Activated CD4-positive, alpha-beta T cell treated with anti-CD3 and anti-CD28 coated beads, Interleukin-2, amount 10 ng/mL, durations not matched to agents 7 days and 5 days (primary cell): Measurements from ENCODE around the gene SRSF9. TPM values are rescaled to one million over a fixed set of nuclear protein-coding genes. Genes with fewer than 3 reads are reported as not detected.

Experiments used
- CTCF ChIA-PET: fragments of 350-600 bp; sonication (Branson Sonifier 250); formaldehyde crosslinking; loops from one replicate; lab custom pipeline; 2021; ENCODE audit warnings: antibody characterized with exemption; lab: Charles Lee
- POLR2A ChIA-PET: fragments of 350-600 bp; sonication (Branson Sonifier 250); formaldehyde crosslinking; loops from one replicate; lab custom pipeline; 2021; ENCODE audit warnings: antibody characterized with exemption; lab: Charles Lee
- DNase-seq: peaks from one replicate; pipeline ENCODE4 v3.0.0-alpha.2; 2020
- H3K27ac Mint-ChIP-seq: one replicate; pipeline ENCODE4 v1.8.0; 2021; ENCODE audit warnings: mild to moderate bottlenecking, moderate library complexity, mixed read lengths
- H3K27me3 Mint-ChIP-seq: one replicate; pipeline ENCODE4 v1.8.0; 2021; ENCODE audit warnings: mixed read lengths
- H3K36me3 Mint-ChIP-seq: one replicate; pipeline ENCODE4 v1.8.0; 2021; ENCODE audit warnings: low read depth, mixed read lengths
- H3K4me1 Mint-ChIP-seq: one replicate; pipeline ENCODE4 v1.8.0; 2021; ENCODE audit warnings: mixed read lengths
- H3K4me3 Mint-ChIP-seq: one replicate; pipeline ENCODE4 v1.8.0; 2021; ENCODE audit warnings: mild to moderate bottlenecking, moderate library complexity, mixed read lengths
- H3K9me3 Mint-ChIP-seq: one replicate; pipeline ENCODE4 v1.8.0; 2021; ENCODE audit warnings: mixed read lengths
- total RNA-seq, 2 experiments: library from RNA; stranded (reverse); gene quantifications; one replicate each; pipeline ENCODE4 v1.2.3, GENCODE V29; 2021

Gene SRSF9
- total RNA-seq, 2 experiments from 2014 or later: 145 to 159 TPM

DNA sequence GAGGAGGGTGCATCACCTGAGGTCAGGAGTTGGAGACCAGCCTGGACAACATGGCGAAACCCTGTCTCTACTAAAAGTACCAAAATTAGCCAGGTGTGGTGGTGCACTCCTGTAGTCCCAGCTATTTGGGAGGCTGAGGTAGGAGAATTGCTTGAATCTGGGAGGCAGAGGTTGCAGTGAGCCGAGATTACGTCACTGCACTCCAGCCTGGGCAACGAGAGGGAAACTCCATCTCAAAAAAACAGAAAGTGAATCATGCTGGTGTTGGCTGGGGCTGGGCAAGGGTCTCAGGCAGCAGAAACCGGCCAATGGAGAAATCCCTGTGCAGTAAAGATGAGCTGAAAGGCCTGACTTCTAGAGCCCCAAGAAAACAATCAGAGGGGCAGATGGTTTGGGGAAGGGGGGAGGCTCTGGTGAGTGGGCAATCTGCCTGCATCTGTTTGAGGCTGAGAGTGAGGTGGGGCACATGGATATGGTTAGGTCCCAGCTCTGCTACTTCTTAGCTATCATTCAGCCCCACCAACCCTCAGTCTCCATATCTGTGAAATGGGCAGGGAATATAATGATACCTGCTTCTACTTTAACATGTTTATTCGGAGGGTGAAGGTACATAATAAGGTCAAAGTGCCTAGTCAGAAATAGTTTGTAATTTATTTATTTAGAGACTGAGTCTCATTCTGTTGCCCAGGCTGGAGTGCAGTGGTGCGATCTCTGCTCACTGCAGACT lies 52.9 kb downstream of the SRSF9 start:
- POLR2A ChIA-PET: no interaction called here
- Mint-ChIP-seq H3K27me3 (no peaks in the 10 kb centered on the region), H3K4me3 (no peak overlapping the region), H3K9me3 (no peaks in the 10 kb centered on the region), H3K36me3 (no peaks in the 10 kb centered on the region), H3K4me1 (no peaks in the 10 kb centered on the region), H3K27ac (no peak overlapping the region)
- CTCF ChIA-PET: interaction anchor here (0.5 to 1.2 kb wide), 2 partner anchors 12 to 100 kb away, joined by 3 to 4 read pairs; no protein-coding TSS in a partner anchor
- DNase-seq: no peak

DNA sequence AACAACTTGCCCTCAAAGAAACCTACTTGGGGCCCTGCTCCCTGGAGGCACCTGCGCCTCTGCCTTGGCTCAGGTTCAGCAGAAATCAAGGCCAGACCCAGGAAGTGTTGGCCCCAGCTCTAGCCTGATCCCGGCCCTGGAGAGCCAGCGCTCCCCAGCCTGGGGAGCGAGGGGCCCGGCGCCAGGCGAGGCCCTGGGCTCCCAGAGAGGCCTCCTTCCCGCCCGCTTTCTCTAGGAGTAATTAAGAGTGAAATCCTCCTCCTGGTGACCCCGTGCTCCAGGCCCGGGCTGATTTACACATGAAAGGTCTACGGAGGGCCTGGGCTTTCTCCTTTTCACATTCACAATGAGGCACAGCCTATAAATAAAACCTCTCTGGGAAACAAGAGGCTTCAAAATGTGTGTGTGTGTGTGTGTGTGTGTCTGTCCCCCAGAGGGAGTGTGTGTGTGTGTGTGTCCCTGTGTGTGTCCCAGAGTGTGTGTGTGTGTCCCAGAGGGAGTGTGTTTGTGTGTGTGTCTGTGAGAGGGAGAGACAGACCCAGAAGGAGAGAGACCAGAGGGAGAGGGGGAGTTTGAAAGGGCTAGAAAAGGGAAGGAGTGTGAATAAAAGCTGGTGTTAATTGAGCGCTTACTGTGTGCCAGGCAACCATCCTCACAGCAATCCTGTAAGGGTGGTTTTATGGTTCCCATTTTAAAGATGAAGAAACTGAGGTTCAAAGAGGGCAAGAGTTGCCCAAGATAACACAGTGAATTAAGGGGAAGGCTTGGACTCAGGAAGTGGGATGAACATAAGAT lies 55.5 kb downstream of the SRSF9 start:
- CTCF ChIA-PET: no interaction called here
- no peak overlapping the region for H3K27ac Mint-ChIP-seq
- H3K27me3 Mint-ChIP-seq: no peaks in the 10 kb centered on the region
- POLR2A ChIA-PET: no interaction called here
- no peak for DNase-seq
- no peaks in the 10 kb centered on the region for H3K36me3 Mint-ChIP-seq
- no peaks in the 10 kb centered on the region for H3K4me1 Mint-ChIP-seq
- H3K9me3 Mint-ChIP-seq: no peaks in the 10 kb centered on the region
- no peak overlapping the region for H3K4me3 Mint-ChIP-seq

DNA sequence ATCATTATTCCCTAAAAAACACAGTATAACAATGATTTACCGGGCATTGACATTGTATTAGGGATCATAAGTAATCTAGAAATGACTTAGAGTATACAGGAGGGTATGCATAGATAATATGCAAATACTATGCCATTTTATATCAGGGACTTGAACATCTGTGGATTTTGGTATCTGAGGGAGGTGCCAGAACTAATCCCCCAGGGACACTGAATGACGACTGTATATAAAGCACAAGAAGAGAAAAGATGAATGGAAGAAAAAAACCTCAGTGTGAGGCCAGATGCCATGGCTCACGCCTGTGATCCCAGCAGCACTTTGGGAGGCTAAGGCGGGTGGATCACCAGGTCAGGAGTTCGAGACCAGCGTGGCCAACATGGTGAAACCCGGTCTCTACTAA lies 57.1 kb downstream of the SRSF9 start:
- no peaks in the 10 kb centered on the region for H3K9me3 Mint-ChIP-seq
- H3K4me3 Mint-ChIP-seq: no peak overlapping the region
- H3K4me1 Mint-ChIP-seq: no peaks in the 10 kb centered on the region
- H3K36me3 Mint-ChIP-seq: no peaks in the 10 kb centered on the region
- ChIA-PET POLR2A (no interaction called here), CTCF (no interaction called here)
- no peak overlapping the region for H3K27ac Mint-ChIP-seq
- DNase-seq: no peak
- no peaks in the 10 kb centered on the region for H3K27me3 Mint-ChIP-seq

Other genes with a start within 250 kb of the SRSF9 start
- gene PXN, start 204.0 kb downstream of the SRSF9 start, total RNA-seq: 100 to 1,000 TPM; 201 to 236 TPM
- 1,000 to 10,000 TPM; 1,162 to 3,350 TPM for gene RNU4-2, start 177.8 kb downstream of the SRSF9 start, total RNA-seq
- gene RNU4-1, start 176.5 kb downstream of the SRSF9 start, total RNA-seq: 1,000 to 10,000 TPM in 1 of 2 experiments, 100 to 1,000 TPM in 1; 672 to 1,846 TPM
- 1 to 10 TPM in 1 of 2 experiments, under 1 TPM in 1; 0.94 to 1.8 TPM for gene SIRT4, start 167.4 kb downstream of the SRSF9 start, total RNA-seq
- gene PLA2G1B, start 142.0 kb downstream of the SRSF9 start, total RNA-seq: not detected
- gene MSI1, start 100.6 kb downstream of the SRSF9 start, total RNA-seq: not detected
- 100 to 1,000 TPM; 323 to 355 TPM for gene COX6A1, start 31.6 kb downstream of the SRSF9 start, total RNA-seq
- 10 to 100 TPM; 26.7 to 31.6 TPM for gene TRIAP1, start 23.4 kb downstream of the SRSF9 start, total RNA-seq
- 10 to 100 TPM; 27.3 to 32.3 TPM for gene GATC, start 23.3 kb downstream of the SRSF9 start, total RNA-seq
- 100 to 1,000 TPM; 257 to 297 TPM for gene DYNLL1, start 26.4 kb upstream of the SRSF9 start, total RNA-seq
- 10 to 100 TPM; 25.5 to 27.9 TPM for gene COQ5, start 59.4 kb upstream of the SRSF9 start, total RNA-seq
- 100 to 1,000 TPM; 191 to 219 TPM for gene RNF10, start 64.6 kb upstream of the SRSF9 start, total RNA-seq
- 10 to 100 TPM; 60.8 to 64.7 TPM for gene POP5, start 111.7 kb upstream of the SRSF9 start, total RNA-seq
- under 1 TPM; 0.10 to 0.29 TPM for gene CABP1, start 170.9 kb upstream of the SRSF9 start, total RNA-seq
- gene MLEC, start 217.4 kb upstream of the SRSF9 start, total RNA-seq: 10 to 100 TPM; 80.5 to 94.4 TPM
- 10 to 100 TPM; 18.3 to 21.7 TPM for gene UNC119B, start 240.7 kb upstream of the SRSF9 start, total RNA-seq